Keratinocyte (primary cell): ENCODE results near the gene PID1. TPM values are rescaled to one million over a fixed set of nuclear protein-coding genes. Genes with fewer than 3 reads are reported as not detected.

Experiments used
- DNase-seq: peaks from one replicate; pipeline ENCODE4 v3.0.0-alpha.2; 2011; ENCODE audit warnings: low read depth, missing footprints, low spot score
- FAIRE-seq: peaks from 2 replicates; lab custom pipeline; 2011; peaks lifted over from hg19 to GRCh38; lab: Jason Lieb, UNC
- H2AFZ ChIP-seq: 2 replicates; pipeline ENCODE4 v1.6.0; 2012; ENCODE audit warnings: low read length, control low read depth, inconsistent platforms; ENCODE audit not compliant: control insufficient read depth
- H3K27ac ChIP-seq: 2 replicates; pipeline ENCODE4 v1.5.1; 2011; ENCODE audit warnings: low read length; ENCODE audit not compliant: control insufficient read depth, insufficient read depth
- H3K27me3 ChIP-seq: 3 replicates; pipeline ENCODE4 v1.6.0; 2011; ENCODE audit warnings: low read length; ENCODE audit not compliant: control insufficient read depth, insufficient read depth; ENCODE audit errors: extremely low read depth
- H3K36me3 ChIP-seq, 2 experiments: 2 replicates in 1 of 2; 3 replicates in 1 of 2; pipeline ENCODE4 v1.5.1; 2011; ENCODE audit warnings: low read length in 2 of 2, mild to moderate bottlenecking in 1 of 2; ENCODE audit not compliant: control insufficient read depth in 2 of 2, insufficient read depth in 2 of 2; ENCODE audit errors: extremely low read depth in 1 of 2
- H3K4me1 ChIP-seq: 3 replicates; pipeline ENCODE4 v1.5.1; 2011; ENCODE audit warnings: low read length; ENCODE audit not compliant: control insufficient read depth, insufficient read depth; ENCODE audit errors: extremely low read depth
- H3K4me2 ChIP-seq: 3 replicates; pipeline ENCODE4 v1.6.0; 2011; ENCODE audit warnings: low read depth, low read length; ENCODE audit not compliant: control insufficient read depth, insufficient read depth; ENCODE audit errors: extremely low read depth
- H3K4me3 ChIP-seq, 3 experiments: fragments of 200-600 bp in 1 of 3; sonication (generic) in 1 of 3; 2 replicates in 2 of 3; 3 replicates in 1 of 3; pipeline ENCODE4 v1.5.1; 2011 to 2016; ENCODE audit warnings: low read length in 3 of 3, mild to moderate bottlenecking in 3 of 3, control low read depth in 2 of 3, inconsistent platforms in 1 of 3, low read depth in 1 of 3, mixed read lengths in 1 of 3, mixed run types in 1 of 3, moderate library complexity in 1 of 3; ENCODE audit not compliant: control insufficient read depth in 2 of 3, insufficient read depth in 2 of 3; ENCODE audit errors: extremely low read depth in 1 of 3
- H3K79me2 ChIP-seq: 2 replicates; pipeline ENCODE4 v1.6.0; 2012; ENCODE audit warnings: low read length; ENCODE audit not compliant: control insufficient read depth, insufficient read depth
- H3K9ac ChIP-seq: 3 replicates; pipeline ENCODE4 v1.6.0; 2011; ENCODE audit warnings: low read length; ENCODE audit not compliant: control insufficient read depth, insufficient read depth; ENCODE audit errors: extremely low read depth
- H3K9me1 ChIP-seq: 3 replicates; pipeline ENCODE4 v1.6.0; 2011; ENCODE audit warnings: low read length; ENCODE audit not compliant: control insufficient read depth, insufficient read depth; ENCODE audit errors: extremely low read depth
- H3K9me3 ChIP-seq: 2 replicates; pipeline ENCODE4 v1.5.1; 2012; ENCODE audit warnings: low read depth, low read length; ENCODE audit not compliant: control insufficient read depth
- H4K20me1 ChIP-seq: 3 replicates; pipeline ENCODE4 v1.6.0; 2011; ENCODE audit warnings: low read length; ENCODE audit not compliant: control insufficient read depth, insufficient read depth; ENCODE audit errors: extremely low read depth
- EZH2 ChIP-seq: IDR thresholded peaks from one replicate; pipeline ENCODE4 v1.6.1; 2012; ENCODE audit warnings: inconsistent platforms, mild to moderate bottlenecking, low read length, moderate library complexity
- dilution Hi-C: fragments of 300-500 bp; cut with MboI; formaldehyde crosslinking; loops from one replicate; pipeline ENCODE4 v1.7.0; 2020; ENCODE audit warnings: low sequenced_read_pairs; ENCODE audit not compliant: extremely low pct_ligation_motif_present
- polyA plus RNA-seq, 5 experiments: library from polyadenylated mRNA; depleted of rRNA in 3 of 5; stranded (reverse) in 3 of 5; stranded (forward) in 1 of 5; unstranded in 1 of 5; fragments of >200 nt; gene quantifications; 1 replicate in 1 of 5; 2 replicates in 3 of 5; 3 replicates in 1 of 5; pipeline versions ENCODE4 v1.2.1 to v1.2.3, GENCODE V29; 2011 to 2012; ENCODE audit warnings: missing spikeins in 2 of 5, low read depth in 1 of 5, low replicate concordance in 1 of 5
- TF ChIP-seq, protein P1 (sequence below), 3 experiments: IDR thresholded peaks in 1 of 3; conservative IDR thresholded peaks in 1 of 3; optimal IDR thresholded peaks in 1 of 3; 2 replicates in 2 of 3; 3 replicates in 1 of 3; pipeline versions ENCODE3 to v1.5.1; 2011; ENCODE audit warnings: low read length in 3 of 3, mild to moderate bottlenecking in 3 of 3, moderate library complexity in 2 of 3, control low read depth in 1 of 3, inconsistent platforms in 1 of 3; ENCODE audit not compliant: insufficient read depth in 2 of 3; ENCODE audit errors: extremely low read depth in 1 of 3

PID1 gene
- polyA plus RNA-seq, 1 donor (not counting 4 experiments of a cell fraction or from before 2014, with no cell fraction given): 5.4 TPM

GRCh38 chr2:229085439-229085838, 185.6 kb downstream of the PID1 start:
- H4K20me1 ChIP-seq: no peaks in the 10 kb centered on the region
- no peaks in the 10 kb centered on the region for H3K36me3 ChIP-seq
- no peak for FAIRE-seq
- H3K9me3 ChIP-seq: no peaks in the 10 kb centered on the region
- no peaks in the 10 kb centered on the region for H3K79me2 ChIP-seq
- no peaks in the 10 kb centered on the region for H3K27me3 ChIP-seq
- no peak overlapping the region for H3K9ac ChIP-seq
- no peak overlapping the region for H3K4me2 ChIP-seq
- TF ChIP-seq, protein P1, sequence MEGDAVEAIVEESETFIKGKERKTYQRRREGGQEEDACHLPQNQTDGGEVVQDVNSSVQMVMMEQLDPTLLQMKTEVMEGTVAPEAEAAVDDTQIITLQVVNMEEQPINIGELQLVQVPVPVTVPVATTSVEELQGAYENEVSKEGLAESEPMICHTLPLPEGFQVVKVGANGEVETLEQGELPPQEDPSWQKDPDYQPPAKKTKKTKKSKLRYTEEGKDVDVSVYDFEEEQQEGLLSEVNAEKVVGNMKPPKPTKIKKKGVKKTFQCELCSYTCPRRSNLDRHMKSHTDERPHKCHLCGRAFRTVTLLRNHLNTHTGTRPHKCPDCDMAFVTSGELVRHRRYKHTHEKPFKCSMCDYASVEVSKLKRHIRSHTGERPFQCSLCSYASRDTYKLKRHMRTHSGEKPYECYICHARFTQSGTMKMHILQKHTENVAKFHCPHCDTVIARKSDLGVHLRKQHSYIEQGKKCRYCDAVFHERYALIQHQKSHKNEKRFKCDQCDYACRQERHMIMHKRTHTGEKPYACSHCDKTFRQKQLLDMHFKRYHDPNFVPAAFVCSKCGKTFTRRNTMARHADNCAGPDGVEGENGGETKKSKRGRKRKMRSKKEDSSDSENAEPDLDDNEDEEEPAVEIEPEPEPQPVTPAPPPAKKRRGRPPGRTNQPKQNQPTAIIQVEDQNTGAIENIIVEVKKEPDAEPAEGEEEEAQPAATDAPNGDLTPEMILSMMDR (optimal IDR thresholded peaks at IDR 0.05 in 1 of 3, IDR thresholded peaks at IDR 0.05 in 1 of 3, conservative IDR thresholded peaks at IDR 0.05 in 1 of 3; ENCODE audit: extremely low read depth in 1 of 3, insufficient read depth in 2 of 3, low read length in 3 of 3): no peak
- TF ChIP-seq EZH2: no peak
- no peak overlapping the region for H2AFZ ChIP-seq
- H3K4me1 ChIP-seq: peaks cover 4% of the 10 kb centered on the region
- no peak overlapping the region for H3K4me3 ChIP-seq
- DNase-seq: no peak
- dilution Hi-C loops: no loop called here
- no peak overlapping the region for H3K27ac ChIP-seq
- no peaks in the 10 kb centered on the region for H3K9me1 ChIP-seq

GRCh38 chr2:229084447-229084846, 186.6 kb downstream of the PID1 start:
- FAIRE-seq (no peak), DNase-seq (no peak)
- Histone ChIP-seq H3K27ac (no peak overlapping the region), H2AFZ (no peak overlapping the region), H3K9me1 (no peaks in the 10 kb centered on the region), H3K9ac (no peak overlapping the region), H3K9me3 (no peaks in the 10 kb centered on the region), H3K4me3 (no peak overlapping the region), H3K79me2 (no peaks in the 10 kb centered on the region), H3K36me3 (no peaks in the 10 kb centered on the region), H4K20me1 (no peaks in the 10 kb centered on the region), H3K4me1 (peaks cover 4% of the 10 kb centered on the region), H3K4me2 (no peak overlapping the region), H3K27me3 (no peaks in the 10 kb centered on the region)
- TF ChIP-seq, protein P1 (optimal IDR thresholded peaks at IDR 0.05 in 1 of 3, IDR thresholded peaks at IDR 0.05 in 1 of 3, conservative IDR thresholded peaks at IDR 0.05 in 1 of 3; ENCODE audit: extremely low read depth in 1 of 3, insufficient read depth in 2 of 3, low read length in 3 of 3): no peak
- TF ChIP-seq EZH2: no peak
- dilution Hi-C loops: no loop called here
